ENCODE data around the gene EXOC3L2. TPM values are rescaled to one million over a fixed set of nuclear protein-coding genes. Genes with fewer than 3 reads are reported as not detected.

EXOC3L2 gene
- total RNA-seq, 1 experiment from 2014 or later = 0.61 TPM

DNA sequence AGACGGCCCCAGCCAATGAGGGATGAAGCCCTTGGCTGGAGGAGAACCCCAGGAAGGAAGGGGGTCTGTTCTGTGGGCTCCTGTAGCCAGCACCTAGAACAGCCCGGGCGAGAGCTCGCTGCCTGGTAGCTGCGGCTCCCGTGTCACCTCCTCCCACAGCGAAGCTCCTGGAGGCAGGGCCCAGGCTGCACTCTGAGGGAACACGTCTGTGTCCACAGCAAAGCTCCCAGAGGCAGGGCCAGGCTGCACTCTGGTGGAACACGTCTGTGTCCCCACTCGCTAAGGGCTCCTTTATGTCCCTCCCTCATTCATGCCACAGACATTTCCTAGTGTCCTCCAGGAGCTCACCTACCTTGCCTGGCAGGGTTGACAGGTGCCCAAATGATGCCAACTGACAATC is 75.6 kb downstream of the EXOC3L2 start:
- Histone ChIP-seq H3K4ac (ENCODE audit: low read depth, low read length) (no peak overlapping the region), H4K8ac (replicated peaks; ENCODE audit: insufficient read length, low read depth, low read length) (no peak overlapping the region), H3K79me2 (ENCODE audit: insufficient read depth, low read length) (no peaks in the 10 kb centered on the region; the same call in 1 of the 2 replicates), H3K18ac (ENCODE audit: insufficient read length, low read depth, low read length) (no peak overlapping the region), H2AK5ac (ENCODE audit: insufficient read length, low read length) (no peak overlapping the region), H3K9ac (ENCODE audit: extremely low read depth, insufficient read length, low read length) (no peak overlapping the region), H2BK120ac (ENCODE audit: low read depth, low read length, poor library complexity, severe bottlenecking) (no peak overlapping the region), H3K14ac (ENCODE audit: insufficient read depth, low read length) (no peak overlapping the region), H4K20me1 (ENCODE audit: control insufficient read depth, insufficient read depth, insufficient read length) (no peaks in the 10 kb centered on the region), H3K79me1 (ENCODE audit: insufficient read depth, low read depth, low read length, poor library complexity, severe bottlenecking) (no peaks in the 10 kb centered on the region), H3K4me2 (ENCODE audit: insufficient read depth, insufficient read length, low read length) (no peak overlapping the region), H2AFZ (ENCODE audit: low read length) (no peak overlapping the region), H3K56ac (ENCODE audit: insufficient read length, low read depth, low read length) (no peak overlapping the region), H3K27ac (ENCODE audit: insufficient read length, low read depth, low read length) (no peak overlapping the region), H4K5ac (ENCODE audit: insufficient read length, low read depth, low read length) (no peak overlapping the region), H2BK20ac (ENCODE audit: low read depth, low read length, poor library complexity, severe bottlenecking) (no peak overlapping the region), H3K23ac (ENCODE audit: insufficient read length, low read depth, low read length) (no peak overlapping the region), H4K91ac (ENCODE audit: insufficient read length, low read depth, low read length) (no peak overlapping the region), H3T11ph (ENCODE audit: low read length) (no peak overlapping the region), H2BK15ac (ENCODE audit: low read depth, low read length) (no peak overlapping the region), H3K23me2 (ENCODE audit: insufficient read length, low read depth, low read length, poor library complexity, severe bottlenecking) (no peaks in the 10 kb centered on the region), H2BK5ac (ENCODE audit: insufficient read length, low read length) (no peak overlapping the region), H2BK12ac (ENCODE audit: insufficient read length, low read depth, low read length) (no peak overlapping the region), H3K4me1 (ENCODE audit: insufficient read depth, low read length) (no peaks in the 10 kb centered on the region), H3K27me3 (ENCODE audit: insufficient read depth, low read length) (no peaks in the 10 kb centered on the region), H3K9me3 (ENCODE audit: control insufficient read depth, low read depth, low read length) (no peaks in the 10 kb centered on the region)
- no peak overlapping the region for H3K27ac Mint-ChIP-seq
- H3K9me3 Mint-ChIP-seq = no peaks in the 10 kb centered on the region
- TF ChIP-seq, protein P1, sequence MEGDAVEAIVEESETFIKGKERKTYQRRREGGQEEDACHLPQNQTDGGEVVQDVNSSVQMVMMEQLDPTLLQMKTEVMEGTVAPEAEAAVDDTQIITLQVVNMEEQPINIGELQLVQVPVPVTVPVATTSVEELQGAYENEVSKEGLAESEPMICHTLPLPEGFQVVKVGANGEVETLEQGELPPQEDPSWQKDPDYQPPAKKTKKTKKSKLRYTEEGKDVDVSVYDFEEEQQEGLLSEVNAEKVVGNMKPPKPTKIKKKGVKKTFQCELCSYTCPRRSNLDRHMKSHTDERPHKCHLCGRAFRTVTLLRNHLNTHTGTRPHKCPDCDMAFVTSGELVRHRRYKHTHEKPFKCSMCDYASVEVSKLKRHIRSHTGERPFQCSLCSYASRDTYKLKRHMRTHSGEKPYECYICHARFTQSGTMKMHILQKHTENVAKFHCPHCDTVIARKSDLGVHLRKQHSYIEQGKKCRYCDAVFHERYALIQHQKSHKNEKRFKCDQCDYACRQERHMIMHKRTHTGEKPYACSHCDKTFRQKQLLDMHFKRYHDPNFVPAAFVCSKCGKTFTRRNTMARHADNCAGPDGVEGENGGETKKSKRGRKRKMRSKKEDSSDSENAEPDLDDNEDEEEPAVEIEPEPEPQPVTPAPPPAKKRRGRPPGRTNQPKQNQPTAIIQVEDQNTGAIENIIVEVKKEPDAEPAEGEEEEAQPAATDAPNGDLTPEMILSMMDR (conservative IDR thresholded peaks at IDR 0.05) = no peak
- peaks cover 2 to 10% of the 10 kb centered on the region in 2 experiments for H3K4me1 Mint-ChIP-seq
- no CpG with 5 or more reads among the region's 10 CpGs for WGBS (ENCODE audit: extremely low coverage, insufficient read length, low lambda C conversion rate)
- peaks cover 3% of the 10 kb centered on the region; the same call in 1 of the 2 replicates for H3K27me3 Mint-ChIP-seq (ENCODE audit: low read depth)
- no peak for DNase-seq
- H3K4me3 Mint-ChIP-seq = no peak overlapping the region
- H3K36me3 Mint-ChIP-seq (ENCODE audit: insufficient read depth in 1 of 3, low read depth in 3 of 3) = no peaks in the 10 kb centered on the region; a peak in 1 of 7 replicates

Measured in H9 (cell line).